DMS 273 (cell line): ENCODE data around the gene RAB11FIP4.
"Not testable (repeated sequence)": the region's sequence is repeated elsewhere in the genome, so short reads cannot be mapped to it uniquely, and the experiment has no call there.

Experiments
- DNase-seq: peaks from one replicate; lab custom pipeline; 2025; ENCODE audit not compliant: unreplicated experiment; lab: John Stamatoyannopoulos, UW

Gene RAB11FIP4

GRCh38 chr17:31431852-31432658 lies 40.6 kb downstream of the RAB11FIP4 start:
- DNase-seq = no peak

DNA sequence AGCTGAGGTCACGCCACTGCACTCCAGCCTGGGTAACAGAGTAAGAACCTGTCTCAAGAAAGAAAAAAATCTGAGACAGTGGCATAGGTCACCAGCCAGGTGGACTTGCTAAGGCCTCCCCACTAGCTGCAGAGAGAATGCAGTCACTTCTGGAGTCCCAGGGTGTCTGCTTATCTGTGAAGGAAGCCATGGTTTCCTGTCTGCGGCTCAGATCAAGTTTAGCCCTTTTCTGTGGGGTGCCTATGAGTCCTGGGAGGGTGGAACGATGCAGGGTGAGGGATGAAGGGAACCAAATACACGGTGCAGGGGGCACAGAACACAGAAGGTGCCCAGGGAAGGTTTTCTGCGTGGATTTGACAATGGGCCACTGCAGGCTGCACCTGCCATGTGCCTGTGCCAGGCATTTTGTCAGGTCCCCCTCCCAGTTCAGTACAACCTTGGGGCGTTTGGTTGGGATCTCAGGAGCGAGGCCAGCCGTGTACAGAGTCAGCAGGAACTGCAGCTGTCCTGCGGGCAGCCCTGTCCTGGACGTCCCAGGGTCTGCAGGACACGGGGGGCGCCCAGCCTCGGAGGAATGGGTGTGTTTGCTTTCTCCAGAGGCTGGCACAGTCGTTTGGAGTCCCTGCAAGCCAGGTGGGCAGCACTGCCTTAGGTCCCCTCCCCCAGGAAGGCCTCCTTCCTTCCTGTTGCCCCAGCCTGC lies 41.8 kb downstream of the RAB11FIP4 start:
- no peak for DNase-seq

GRCh38 chr17:31433811-31434726 lies 42.6 kb downstream of the RAB11FIP4 start:
- no peak for DNase-seq

DNA sequence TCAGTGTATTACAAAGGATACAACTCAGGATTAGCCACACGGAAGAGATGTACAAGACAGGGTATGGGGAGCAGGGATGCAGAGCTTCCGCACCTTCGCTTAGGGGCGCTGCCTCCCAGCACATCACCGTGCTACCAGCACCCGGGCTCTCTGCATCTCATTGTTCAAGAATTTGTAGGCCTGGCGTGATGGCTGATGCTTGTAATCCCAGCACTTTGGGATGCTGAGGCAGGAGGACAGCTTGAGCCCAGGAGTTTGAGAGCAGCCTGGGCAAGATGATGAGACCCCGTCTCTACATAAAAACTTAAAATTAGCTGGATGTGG lies 43.2 kb downstream of the RAB11FIP4 start:
- DNase-seq = no peak

GRCh38 chr17:31435581-31435980 lies 44.1 kb downstream of the RAB11FIP4 start:
- DNase-seq = no peak

DNA sequence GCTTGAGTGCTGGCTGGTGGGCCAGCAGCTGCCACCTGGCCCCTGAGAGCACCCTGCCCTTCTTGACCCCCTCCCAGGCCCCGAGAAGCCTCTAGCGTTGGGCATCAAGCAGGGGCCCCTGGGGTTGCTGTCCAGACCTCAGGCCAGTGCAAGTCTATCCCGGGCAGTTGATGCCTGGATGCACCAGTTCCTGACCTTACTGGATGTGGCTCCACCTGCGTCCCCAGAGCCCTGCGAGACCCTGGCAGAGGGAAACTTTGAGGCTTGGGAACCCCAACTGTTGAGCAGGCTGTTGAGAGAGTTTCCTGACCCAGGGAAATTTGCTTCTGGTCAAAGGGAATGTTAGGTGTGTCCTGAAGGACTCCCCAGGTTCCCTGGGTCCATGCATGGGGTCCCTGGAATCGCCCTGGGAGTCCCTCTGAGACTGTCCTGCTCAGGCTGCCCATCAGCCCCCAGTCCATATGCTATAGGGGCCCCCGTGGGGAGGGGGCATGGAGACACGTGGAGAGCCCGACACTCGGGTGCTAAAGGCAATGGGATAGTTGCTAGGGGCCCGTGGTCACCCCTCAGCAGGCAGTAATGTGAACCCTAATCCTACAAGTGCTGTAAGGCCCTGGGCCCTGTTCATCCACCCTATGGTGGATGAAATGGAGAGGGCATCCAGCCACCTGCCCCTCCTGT lies 46.4 kb downstream of the RAB11FIP4 start:
- no peak for DNase-seq

GRCh38 chr17:31439716-31440115 lies 48.2 kb downstream of the RAB11FIP4 start:
- DNase-seq = no peak

DNA sequence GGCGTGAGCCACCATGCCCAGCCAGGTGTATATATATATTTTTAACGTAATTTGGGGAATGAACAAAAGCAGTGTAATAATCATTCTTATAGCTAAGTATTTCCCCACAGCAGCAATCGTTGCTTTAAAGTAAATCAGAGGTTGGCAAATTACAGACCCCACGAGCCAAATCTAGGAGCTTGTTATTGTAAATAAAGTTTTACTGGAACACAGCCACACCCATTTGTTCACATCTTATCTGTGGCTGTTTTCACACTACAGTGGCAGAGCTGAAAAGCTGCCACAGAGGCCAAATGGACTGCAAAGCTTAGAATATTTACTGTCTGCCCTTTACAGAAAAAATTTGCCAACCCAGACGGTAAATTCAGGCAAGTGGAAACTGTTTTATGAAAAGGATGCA lies 50.8 kb downstream of the RAB11FIP4 start:
- no peak for DNase-seq

DNA sequence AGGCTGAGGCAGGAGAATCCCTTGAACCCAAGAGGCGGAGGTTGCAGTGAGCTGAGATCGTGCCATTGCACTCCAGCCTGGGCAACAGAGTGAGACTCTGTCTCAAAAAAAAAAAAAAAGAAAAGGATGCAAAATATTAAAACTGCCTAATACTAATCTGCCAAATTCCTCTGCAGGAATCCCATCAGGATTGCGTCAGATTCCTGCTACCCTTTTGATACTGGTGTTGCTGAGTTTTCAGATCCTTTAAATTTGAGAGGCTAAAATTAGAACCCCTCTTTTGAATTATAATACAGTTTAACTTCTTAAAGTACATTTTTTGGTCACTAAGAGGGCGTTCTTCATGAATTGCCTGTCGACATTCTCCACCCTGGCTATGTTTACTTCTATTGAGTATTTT lies 51.4 kb downstream of the RAB11FIP4 start:
- DNase-seq = not testable (repeated sequence)

DNA sequence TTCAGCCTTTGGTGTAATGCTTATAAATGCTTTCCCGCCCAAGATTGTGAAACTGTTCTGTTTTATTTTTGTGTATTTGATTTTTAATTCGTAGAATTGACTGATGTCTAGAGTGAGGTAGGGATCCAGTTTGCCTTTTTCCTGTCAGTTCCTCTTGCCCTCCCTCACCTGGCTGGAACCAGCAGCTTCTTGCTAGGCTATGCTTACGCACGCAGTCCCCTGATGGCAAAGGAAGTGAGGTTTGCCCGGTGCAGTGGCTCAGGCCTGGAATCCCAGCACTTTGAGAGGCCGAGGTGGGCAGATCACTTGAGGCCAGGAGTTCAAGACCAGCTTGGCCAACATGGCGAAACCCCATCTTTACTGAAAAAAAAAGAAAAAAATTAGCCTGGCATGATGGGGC lies 51.9 kb downstream of the RAB11FIP4 start:
- DNase-seq = no peak

DNA sequence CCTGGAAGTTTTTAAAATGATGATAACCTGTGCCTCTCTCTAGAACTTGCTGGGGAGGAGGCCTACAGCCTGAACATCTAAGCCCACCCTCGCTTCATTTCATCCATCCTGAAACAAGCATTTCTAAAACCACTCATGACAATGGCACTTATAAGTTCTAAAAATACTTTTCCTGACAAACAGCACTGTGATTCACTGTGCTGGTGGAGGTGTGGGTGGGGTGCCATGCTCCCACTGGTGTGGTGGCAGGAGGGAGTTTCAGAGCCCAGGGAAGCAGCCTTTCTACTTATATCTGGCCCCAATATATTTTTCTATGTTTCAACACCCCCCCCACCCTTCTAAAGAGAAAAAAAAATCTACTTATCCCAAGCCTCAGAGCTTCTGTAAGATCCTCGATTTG lies 52.6 kb downstream of the RAB11FIP4 start:
- no peak for DNase-seq

- DNase-seq = no peak
Observed at GRCh38 chr17:31446195-31446967, 54.9 kb downstream of the RAB11FIP4 start.

- peak; percentile 17 for DNase-seq
Observed at GRCh38 chr17:31448467-31449077, 57.1 kb downstream of the RAB11FIP4 start.

DNA sequence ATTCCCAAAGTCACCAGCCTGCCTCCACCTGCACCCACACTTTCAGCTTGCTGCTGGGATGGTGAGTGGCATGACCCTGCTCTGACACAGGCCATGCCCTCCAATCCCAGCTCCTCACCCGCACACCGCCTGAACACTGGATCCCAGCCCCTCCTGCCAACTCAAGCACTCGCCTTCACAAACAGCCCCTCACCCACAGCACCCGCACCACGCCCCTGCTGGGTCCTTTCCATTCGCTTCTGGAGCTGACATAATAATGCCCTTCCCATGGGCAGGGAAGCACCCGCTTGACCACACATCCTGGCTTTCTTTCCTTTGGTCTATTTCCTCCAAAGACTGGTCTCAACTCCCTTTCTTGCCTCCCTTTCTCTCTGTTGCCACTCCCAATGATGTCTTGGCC lies 57.6 kb downstream of the RAB11FIP4 start:
- DNase-seq = no peak

GRCh38 chr17:31449746-31450145 lies 58.3 kb downstream of the RAB11FIP4 start:
- no peak for DNase-seq

GRCh38 chr17:31452101-31452500 lies 60.6 kb downstream of the RAB11FIP4 start:
- DNase-seq = no peak

GRCh38 chr17:31452561-31453110 lies 61.2 kb downstream of the RAB11FIP4 start:
- DNase-seq = no peak

DNA sequence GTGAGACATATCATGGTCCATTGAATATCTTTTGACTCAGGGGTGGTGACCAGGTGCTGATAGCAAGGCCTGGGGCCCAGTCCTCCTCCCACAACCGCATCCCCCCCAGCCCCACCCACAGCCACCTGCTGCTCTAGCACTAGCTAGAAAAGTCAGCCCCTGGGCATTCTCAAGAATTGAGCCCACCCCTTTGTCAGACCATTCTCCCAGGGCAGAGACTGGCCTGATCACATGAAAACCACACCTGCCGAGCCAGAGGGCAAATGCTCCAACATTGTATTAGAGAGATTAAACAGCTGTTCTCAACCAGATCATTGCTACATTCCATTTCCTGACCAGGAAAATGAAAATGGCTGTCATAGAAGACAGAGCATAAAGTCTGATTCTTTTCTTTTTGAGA lies 62.4 kb downstream of the RAB11FIP4 start:
- no peak for DNase-seq

DNA sequence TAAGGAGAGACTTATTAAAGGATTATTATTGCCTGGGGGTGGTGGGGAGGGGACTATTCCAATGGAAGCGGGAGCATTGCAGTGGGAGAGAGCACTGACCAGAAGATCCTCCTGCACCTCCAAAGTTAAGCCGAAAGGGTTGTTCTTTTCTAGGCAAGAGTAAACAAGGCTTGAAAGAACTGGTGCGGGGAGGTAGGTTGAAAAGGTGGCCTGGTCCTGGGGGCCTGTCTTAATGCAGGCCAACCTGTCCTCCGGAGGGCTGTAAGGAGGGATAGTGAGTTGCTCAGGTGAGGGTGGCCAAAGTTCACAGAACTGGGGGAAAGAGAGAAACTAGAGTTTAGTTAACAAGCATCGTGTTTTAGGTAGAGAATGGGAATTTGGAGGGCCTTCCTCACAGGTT lies 65.3 kb downstream of the RAB11FIP4 start:
- no peak for DNase-seq
